Karpas-422 (cell line): ENCODE measurements around the gene FAM177B. TPM values are rescaled to one million over a fixed set of nuclear protein-coding genes. Genes with fewer than 3 reads are reported as not detected.
A peak's percentile ranks its signal among the peaks of the same experiment; 100 is the strongest.

Experiments used
- DNase-seq: peaks from one replicate; pipeline ENCODE4 v3.0.0-alpha.2; 2015
- H2AFZ ChIP-seq: fragments of 200-600 bp; sonication (generic); 2 replicates; pipeline ENCODE4 v1.6.1; 2014; ENCODE audit warnings: antibody characterized with exemption, low read length, mixed read lengths
- H3K27ac ChIP-seq: fragments of 200-600 bp; sonication (generic); 2 replicates; pipeline ENCODE4 v1.5.1; 2014; ENCODE audit warnings: mild to moderate bottlenecking, low read length, moderate library complexity
- H3K27me3 ChIP-seq: fragments of 200-600 bp; sonication (generic); 2 replicates; pipeline ENCODE4 v1.6.1; 2014; ENCODE audit warnings: low read length, mixed read lengths
- H3K36me3 ChIP-seq: fragments of 200-600 bp; sonication (generic); 2 replicates; pipeline ENCODE4 v1.6.1; 2014; ENCODE audit warnings: low read length, mixed read lengths; ENCODE audit not compliant: insufficient read depth
- H3K4me1 ChIP-seq: fragments of 200-600 bp; sonication (generic); 2 replicates; pipeline ENCODE4 v1.6.1; 2014; ENCODE audit warnings: mild to moderate bottlenecking, low read length, mixed read lengths
- H3K4me2 ChIP-seq: fragments of 200-600 bp; sonication (generic); 2 replicates; pipeline ENCODE4 v1.6.1; 2014; ENCODE audit warnings: low read length, low read depth, mild to moderate bottlenecking; ENCODE audit not compliant: poor library complexity, severe bottlenecking
- H3K4me3 ChIP-seq: fragments of 200-600 bp; sonication (generic); 2 replicates; pipeline ENCODE4 v1.5.1; 2014; ENCODE audit warnings: mild to moderate bottlenecking, antibody characterized with exemption, low read length, mixed read lengths
- H3K79me2 ChIP-seq: fragments of 200-600 bp; sonication (generic); 2 replicates; pipeline ENCODE4 v1.6.1; 2014; ENCODE audit warnings: mild to moderate bottlenecking, low read length, mixed read lengths
- H3K9ac ChIP-seq: fragments of 200-600 bp; sonication (generic); 2 replicates; pipeline ENCODE4 v1.6.0; 2014; ENCODE audit warnings: low read length
- H3K9me2 ChIP-seq: fragments of 200-600 bp; sonication (generic), shearing (Covaris generic); replicated peaks from 2 replicates; pipeline ENCODE4 v1.6.0; 2014; ENCODE audit warnings: mild to moderate bottlenecking, low read length, moderate library complexity; ENCODE audit not compliant: insufficient read depth
- H3K9me3 ChIP-seq: fragments of 300-700, 200-600 bp; sonication (generic); 2 replicates; pipeline ENCODE4 v1.6.1; 2014; ENCODE audit warnings: low read length, mixed read lengths
- H4K20me1 ChIP-seq: fragments of 200-600 bp; sonication (generic); 2 replicates; pipeline ENCODE4 v1.6.1; 2014; ENCODE audit warnings: mild to moderate bottlenecking, antibody characterized with exemption, low read length, low read depth; ENCODE audit not compliant: insufficient read depth
- total RNA-seq: library from RNA; depleted of rRNA; stranded (reverse); fragments of >200 nt; shearing (Covaris generic); gene quantifications from 2 replicates; pipeline ENCODE4 v1.2.3, GENCODE V29; 2014; ENCODE audit warnings: low replicate concordance

Gene FAM177B
- total RNA-seq, 1 experiment from 2014 or later, result not detected

DNA sequence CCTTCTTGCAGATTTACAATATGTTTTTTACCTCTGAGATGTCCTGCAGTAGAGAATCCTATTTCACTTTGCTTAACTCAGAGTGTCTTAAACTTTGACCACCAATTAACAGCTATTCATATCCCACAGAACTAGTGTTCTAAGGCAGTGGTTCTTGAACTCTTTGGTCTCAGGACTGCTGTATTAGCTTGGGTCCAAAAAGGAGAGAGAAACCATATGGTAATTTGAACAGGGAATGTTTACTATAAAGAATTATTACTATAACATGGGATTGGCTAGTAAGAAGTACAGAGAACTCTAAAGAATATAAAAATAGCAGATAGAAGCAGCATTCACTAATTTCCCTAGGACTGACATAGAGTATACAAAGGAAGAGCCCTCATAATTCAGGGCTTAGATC lies 31.6 kb downstream of the FAM177B start:
- Histone ChIP-seq H3K36me3 (no peaks in the 10 kb centered on the region), H3K9ac (no peak overlapping the region), H3K27ac (no peak overlapping the region), H3K79me2 (no peaks in the 10 kb centered on the region), H3K27me3 (peaks cover 5% of the 10 kb centered on the region; the same call in 1 of the 2 replicates), H3K4me2 (no peak overlapping the region), H3K9me3 (peaks cover 20% of the 10 kb centered on the region), H3K4me1 (peaks cover 17% of the 10 kb centered on the region), H3K9me2 (no peaks in the 10 kb centered on the region), H3K4me3 (no peak overlapping the region), H2AFZ (no peak overlapping the region), H4K20me1 (no peaks in the 10 kb centered on the region)
- DNase-seq, result peak; percentile 28

DNA sequence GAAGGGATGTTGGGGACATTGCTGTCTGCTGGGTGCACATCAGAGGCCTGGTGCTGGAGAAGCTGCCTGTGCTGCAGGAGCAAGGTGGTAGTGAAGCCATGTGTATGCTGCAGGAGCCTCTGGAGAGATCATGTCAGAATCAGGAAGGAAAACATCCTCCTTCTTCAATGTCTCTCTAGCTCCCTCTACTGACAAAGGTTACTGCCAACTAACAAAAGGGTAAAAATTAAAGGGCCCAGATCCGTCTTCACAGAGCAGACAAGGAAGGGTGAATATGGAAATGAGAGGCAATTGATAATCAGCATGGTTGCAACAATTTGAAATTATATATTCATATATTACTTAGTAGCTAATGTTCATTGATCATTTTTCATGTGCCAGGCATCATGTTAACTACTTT lies 32.2 kb downstream of the FAM177B start:
- no peaks in the 10 kb centered on the region for H3K9me2 ChIP-seq
- H4K20me1 ChIP-seq, result no peaks in the 10 kb centered on the region
- H3K4me3 ChIP-seq, result no peak overlapping the region
- H3K4me2 ChIP-seq, result no peak overlapping the region
- H3K36me3 ChIP-seq, result no peaks in the 10 kb centered on the region
- no peak overlapping the region for H2AFZ ChIP-seq
- no peaks in the 10 kb centered on the region for H3K79me2 ChIP-seq
- peaks cover 17% of the 10 kb centered on the region for H3K4me1 ChIP-seq
- no peak overlapping the region for H3K27ac ChIP-seq
- no peak overlapping the region for H3K9ac ChIP-seq
- H3K9me3 ChIP-seq, result peaks cover 20% of the 10 kb centered on the region
- H3K27me3 ChIP-seq, result peaks cover 5% of the 10 kb centered on the region; the same call in 1 of the 2 replicates
- peak; percentile 63 for DNase-seq

DNA sequence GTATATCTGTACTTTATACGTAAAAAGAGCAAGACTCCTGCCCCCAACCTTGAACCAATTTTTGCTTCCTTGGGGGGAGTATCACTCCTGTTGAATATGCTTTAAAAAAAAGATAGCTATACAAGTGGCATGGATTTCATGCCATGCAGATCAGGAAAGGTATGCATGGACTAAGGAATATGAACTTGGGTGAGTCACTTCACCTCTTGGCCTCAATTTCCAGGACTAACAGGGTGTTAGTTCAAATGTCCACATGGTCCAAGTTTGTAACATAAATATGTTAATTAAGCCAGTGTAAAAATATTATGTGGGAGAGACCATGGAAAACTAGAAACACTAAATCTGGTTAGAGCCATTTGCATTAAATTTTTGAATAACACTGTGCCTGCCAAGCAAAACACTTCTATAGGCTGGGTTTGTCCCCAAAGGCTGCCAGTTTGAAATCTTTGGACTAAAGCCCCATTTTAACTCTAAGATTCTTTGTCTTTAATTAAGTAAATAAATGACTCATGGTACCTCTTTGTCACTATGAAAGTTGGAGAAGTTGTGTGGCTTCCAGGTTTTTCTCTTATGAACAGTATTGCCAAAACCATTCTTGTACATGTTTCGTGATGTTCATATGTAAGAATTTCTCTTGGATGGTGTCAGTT lies 33.1 kb downstream of the FAM177B start:
- Histone ChIP-seq H3K9me2 (no peaks in the 10 kb centered on the region), H2AFZ (no peak overlapping the region), H3K27ac (no peak overlapping the region), H4K20me1 (no peaks in the 10 kb centered on the region), H3K4me1 (peaks cover 17% of the 10 kb centered on the region), H3K79me2 (no peaks in the 10 kb centered on the region), H3K36me3 (no peaks in the 10 kb centered on the region), H3K9ac (no peak overlapping the region), H3K4me3 (no peak overlapping the region), H3K27me3 (peaks cover 5% of the 10 kb centered on the region; the same call in 1 of the 2 replicates), H3K4me2 (no peak overlapping the region), H3K9me3 (peaks cover 20% of the 10 kb centered on the region)
- peak; percentile 4 for DNase-seq

DNA sequence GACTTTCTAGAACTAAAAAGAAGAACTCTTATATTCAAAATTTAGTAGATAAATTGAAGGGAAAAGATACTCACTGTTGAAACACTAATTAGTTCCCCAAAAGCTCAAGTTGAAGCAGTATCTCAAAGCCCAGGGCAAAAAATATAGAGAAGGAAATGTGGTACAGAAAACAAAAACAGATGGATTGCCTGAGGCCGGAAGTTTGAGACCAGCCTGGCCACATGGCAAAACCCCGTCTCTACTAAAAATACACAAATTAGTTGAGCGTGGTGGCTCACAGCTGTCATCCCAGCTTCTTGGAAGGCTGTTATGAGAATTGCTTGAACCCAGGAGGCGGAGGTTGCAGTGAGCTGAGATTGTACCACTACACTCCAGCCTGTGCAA lies 36.0 kb downstream of the FAM177B start:
- Histone ChIP-seq H3K4me1 (peaks cover 17% of the 10 kb centered on the region), H3K27ac (no peak overlapping the region; the same call in 1 of the 2 replicates), H3K4me3 (no peak overlapping the region), H3K27me3 (peaks cover 1% of the 10 kb centered on the region; the same call in 1 of the 2 replicates), H3K9ac (no peak overlapping the region), H4K20me1 (no peaks in the 10 kb centered on the region), H3K79me2 (no peaks in the 10 kb centered on the region), H2AFZ (no peak overlapping the region), H3K4me2 (peak overlapping the region; percentile 18), H3K9me2 (no peaks in the 10 kb centered on the region), H3K36me3 (no peaks in the 10 kb centered on the region), H3K9me3 (peaks cover 17% of the 10 kb centered on the region)
- peak; percentile 55 for DNase-seq

DNA sequence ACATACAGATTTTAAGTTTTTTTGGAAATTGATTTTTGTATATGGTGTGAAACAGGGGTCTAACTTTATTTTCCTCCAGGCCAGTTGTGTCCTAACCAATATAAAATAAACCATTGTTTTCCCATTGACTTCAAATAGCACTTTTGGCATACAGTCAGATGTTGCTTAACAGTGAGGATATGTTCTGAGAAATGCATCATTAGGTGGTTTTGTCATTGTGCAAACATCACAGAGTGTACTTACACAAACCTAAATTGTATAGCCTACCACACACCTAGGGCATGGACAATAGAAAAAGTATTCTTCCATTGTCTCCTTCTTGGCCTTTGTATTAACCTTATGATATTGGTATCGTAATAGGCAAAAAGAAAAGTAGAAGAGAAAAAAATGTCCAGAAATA lies 40.5 kb downstream of the FAM177B start:
- Histone ChIP-seq H3K9me3 (no peaks in the 10 kb centered on the region), H3K4me2 (no peak overlapping the region), H3K79me2 (no peaks in the 10 kb centered on the region), H3K9me2 (no peaks in the 10 kb centered on the region), H2AFZ (no peak overlapping the region), H3K27me3 (no peaks in the 10 kb centered on the region), H3K27ac (no peak overlapping the region), H3K36me3 (no peaks in the 10 kb centered on the region), H4K20me1 (no peaks in the 10 kb centered on the region), H3K9ac (no peak overlapping the region), H3K4me1 (peaks cover 10% of the 10 kb centered on the region), H3K4me3 (no peak overlapping the region)
- DNase-seq, result no peak

DNA sequence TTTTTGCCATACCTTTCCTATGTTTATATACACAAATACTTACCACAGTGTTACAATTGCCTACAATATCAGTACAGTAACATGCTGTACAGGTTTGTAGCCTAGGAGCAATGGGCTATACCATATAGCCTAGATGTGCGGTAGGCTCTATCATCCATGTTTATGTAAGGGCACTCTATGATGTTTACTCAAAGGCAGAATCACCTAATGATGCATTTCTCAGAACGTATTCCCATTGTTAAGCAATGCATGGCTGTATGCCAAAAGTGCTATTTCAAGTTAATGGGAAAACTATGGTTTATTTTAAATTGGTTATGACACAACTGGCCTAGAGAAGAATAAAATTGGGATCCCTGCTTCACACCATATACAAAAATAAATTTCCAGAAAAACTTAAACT lies 41.0 kb downstream of the FAM177B start:
- H3K4me2 ChIP-seq, result no peak overlapping the region
- H3K79me2 ChIP-seq, result no peaks in the 10 kb centered on the region
- no peaks in the 10 kb centered on the region for H3K9me2 ChIP-seq
- no peaks in the 10 kb centered on the region for H3K27me3 ChIP-seq
- no peak overlapping the region for H3K9ac ChIP-seq
- H2AFZ ChIP-seq, result no peak overlapping the region
- peaks cover 5% of the 10 kb centered on the region for H3K4me1 ChIP-seq
- H3K36me3 ChIP-seq, result no peaks in the 10 kb centered on the region
- no peak overlapping the region for H3K27ac ChIP-seq
- H3K9me3 ChIP-seq, result no peaks in the 10 kb centered on the region
- no peak for DNase-seq
- no peak overlapping the region for H3K4me3 ChIP-seq
- H4K20me1 ChIP-seq, result no peaks in the 10 kb centered on the region

DNA sequence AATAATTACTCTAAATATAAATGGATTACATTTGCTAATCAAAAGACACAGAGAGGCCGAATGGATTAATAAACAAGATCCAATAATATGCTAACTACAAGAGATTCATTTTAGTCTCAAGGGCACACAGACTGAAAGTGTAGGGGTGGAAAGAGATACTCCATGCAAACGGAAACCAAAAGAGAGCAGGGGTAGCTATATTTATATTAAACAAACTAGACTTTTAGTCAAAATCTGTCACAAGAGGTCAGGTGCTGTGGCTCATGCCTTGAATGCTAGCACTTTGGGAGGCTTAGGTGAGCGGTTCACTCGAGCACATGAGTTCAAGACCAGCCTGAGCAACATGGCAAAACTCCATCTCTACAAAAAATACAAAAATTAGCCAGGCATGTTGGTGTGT lies 44.2 kb downstream of the FAM177B start:
- Histone ChIP-seq H3K9me3 (no peaks in the 10 kb centered on the region), H3K4me1 (no peaks in the 10 kb centered on the region), H4K20me1 (no peaks in the 10 kb centered on the region), H3K36me3 (no peaks in the 10 kb centered on the region), H3K27me3 (no peaks in the 10 kb centered on the region), H3K4me3 (no peak overlapping the region), H3K9me2 (no peaks in the 10 kb centered on the region), H2AFZ (no peak overlapping the region), H3K4me2 (no peak overlapping the region), H3K27ac (no peak overlapping the region), H3K9ac (no peak overlapping the region), H3K79me2 (no peaks in the 10 kb centered on the region)
- DNase-seq, result peak; percentile 43

DNA sequence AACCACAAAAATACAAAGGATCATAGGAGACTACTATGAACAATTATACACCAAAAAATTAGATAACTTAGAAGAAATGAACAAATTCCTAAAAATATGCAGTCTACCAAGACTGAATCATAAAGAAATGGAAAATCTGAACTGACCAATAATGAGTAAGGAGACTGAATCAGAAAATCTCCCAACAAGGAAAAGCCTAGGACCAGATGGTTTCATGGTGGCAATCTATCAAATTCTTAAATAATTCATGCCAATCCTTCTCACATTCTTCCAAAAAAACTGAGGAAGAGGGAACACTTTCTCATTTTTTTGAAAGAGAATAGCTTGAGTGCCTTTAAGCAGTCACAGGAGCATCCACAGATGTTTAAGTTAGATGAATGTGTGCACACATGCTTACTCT lies 46.0 kb downstream of the FAM177B start:
- no peak overlapping the region for H3K4me3 ChIP-seq
- H2AFZ ChIP-seq, result no peak overlapping the region
- H3K9me3 ChIP-seq, result no peaks in the 10 kb centered on the region

More for the DNA sequence above, 46.0 kb downstream of the FAM177B start:
- Histone ChIP-seq H3K4me2 (no peak overlapping the region), H4K20me1 (no peaks in the 10 kb centered on the region), H3K79me2 (no peaks in the 10 kb centered on the region), H3K27ac (no peak overlapping the region), H3K9ac (no peak overlapping the region), H3K27me3 (no peaks in the 10 kb centered on the region), H3K4me1 (no peaks in the 10 kb centered on the region), H3K36me3 (no peaks in the 10 kb centered on the region), H3K9me2 (no peaks in the 10 kb centered on the region)
- peak; percentile 16 for DNase-seq
